HEK293 (cell line): ENCODE data around the gene HOXC5.

Experiments used
- CTCF ChIA-PET: fragments of 350-600 bp; formaldehyde crosslinking; extraction: SDS; loops from one replicate; lab custom pipeline; 2021; ENCODE audit warnings: antibody characterized with exemption; lab: Yijun Ruan, JAX
- POLR2A ChIA-PET: fragments of 300-600 bp; formaldehyde crosslinking; extraction: SDS; loops from one replicate; lab custom pipeline; 2020; ENCODE audit warnings: antibody characterized with exemption, inconsistent platforms; lab: Yijun Ruan, JAX
- H3K27ac ChIP-seq: fragments of 200-500 bp; sonication (Bioruptor generic); 2 replicates; pipeline ENCODE4 v1.5.1; 2014; ENCODE audit warnings: low read depth, low read length, control low read depth, inconsistent platforms; ENCODE audit errors: extremely low read depth
- H3K36me3 ChIP-seq, 2 experiments: fragments of 200-500 bp in 1 of 2; sonication (Bioruptor generic) in 1 of 2; 1 replicate in 1 of 2; 2 replicates in 1 of 2; pipeline ENCODE4 v1.5.1; 2014 to 2017; ENCODE audit warnings: inconsistent platforms in 2 of 2, low read length in 2 of 2; ENCODE audit not compliant: control insufficient read depth in 2 of 2, insufficient read depth in 1 of 2
- H3K4me1 ChIP-seq: fragments of 200-500 bp; sonication (Bioruptor generic); 2 replicates; pipeline ENCODE4 v1.5.1; 2014; ENCODE audit warnings: mild to moderate bottlenecking, low read length, inconsistent platforms; ENCODE audit not compliant: control insufficient read depth, insufficient read depth
- H3K4me3 ChIP-seq: 2 replicates; pipeline ENCODE4 v1.5.1; 2011; ENCODE audit warnings: low read depth, mild to moderate bottlenecking, control low read depth, low read length, moderate library complexity
- H3K9me3 ChIP-seq: fragments of 200-500 bp; sonication (Bioruptor generic); 2 replicates; pipeline ENCODE4 v1.5.1; 2014; ENCODE audit warnings: low read depth, low read length, inconsistent platforms; ENCODE audit not compliant: control insufficient read depth, insufficient read depth
- GLIS2 ChIP-seq: fragments of 450-650 bp; formaldehyde crosslinking; IDR thresholded peaks from 2 replicates; pipeline ENCODE4 v1.5.1; 2016; ENCODE audit warnings: missing biosample characterization, missing genetic modification characterization
- PRDM4 ChIP-seq: fragments of 450-650 bp; formaldehyde crosslinking; IDR thresholded peaks from 2 replicates; pipeline ENCODE4 v1.5.1; 2017; ENCODE audit warnings: missing biosample characterization, missing genetic modification characterization
- ZNF140 ChIP-seq: fragments of 450-650 bp; formaldehyde crosslinking; IDR thresholded peaks from 2 replicates; pipeline ENCODE4 v1.5.1; 2016; ENCODE audit warnings: missing biosample characterization, missing genetic modification characterization
- ZNF157 ChIP-seq: fragments of 450-650 bp; formaldehyde crosslinking; IDR thresholded peaks from 2 replicates; pipeline ENCODE4 v1.5.1; 2016; ENCODE audit warnings: missing biosample characterization, missing genetic modification characterization
- ZNF16 ChIP-seq: fragments of 450-650 bp; formaldehyde crosslinking; IDR thresholded peaks from 2 replicates; pipeline ENCODE4 v1.5.1; 2016; ENCODE audit warnings: low read depth, missing biosample characterization, missing genetic modification characterization
- ZNF280C ChIP-seq: fragments of 450-650 bp; formaldehyde crosslinking; IDR thresholded peaks from 2 replicates; pipeline ENCODE4 v1.5.1; 2016; ENCODE audit warnings: missing biosample characterization, missing genetic modification characterization
- ZNF350 ChIP-seq: fragments of 450-650 bp; formaldehyde crosslinking; IDR thresholded peaks from 2 replicates; pipeline ENCODE4 v1.5.0; 2017; ENCODE audit warnings: missing biosample characterization, mild to moderate bottlenecking, missing genetic modification characterization
- ZNF518A ChIP-seq: fragments of 450-650 bp; formaldehyde crosslinking; conservative IDR thresholded peaks from 2 replicates; pipeline ENCODE4 v1.5.1; 2016; ENCODE audit warnings: low read depth, missing biosample characterization, missing genetic modification characterization
- ZNF600 ChIP-seq: fragments of 450-650 bp; formaldehyde crosslinking; IDR thresholded peaks from 2 replicates; pipeline ENCODE4 v1.5.1; 2016; ENCODE audit warnings: missing biosample characterization, missing genetic modification characterization
- ZNF692 ChIP-seq: fragments of 450-650 bp; formaldehyde crosslinking; IDR thresholded peaks from 2 replicates; pipeline ENCODE4 v1.5.1; 2016; ENCODE audit warnings: missing biosample characterization, missing genetic modification characterization
- ZNF791 ChIP-seq: fragments of 450-650 bp; formaldehyde crosslinking; IDR thresholded peaks from 2 replicates; pipeline ENCODE4 v1.5.1; 2016; ENCODE audit warnings: missing biosample characterization, missing genetic modification characterization
- TF ChIP-seq, protein P1 (sequence below): fragments of 450-650 bp; formaldehyde crosslinking; IDR thresholded peaks from 2 replicates; pipeline ENCODE4 v1.5.1; 2016; ENCODE audit warnings: missing biosample characterization, missing genetic modification characterization

HOXC5 gene

GRCh38 chr12:54006559-54007220, 26.2 kb upstream of the HOXC5 start:
- CTCF ChIA-PET, result interaction anchor here (0.8 to 7.9 kb wide), 19 partner anchors 10 to 373 kb away, joined by 3 to 111 read pairs (median 9); partner anchors contain the start of genes HOXC10, HOXC5, HOXC6 and SMUG1
- H3K4me3 ChIP-seq, result no peak overlapping the region
- H3K4me1 ChIP-seq, result peaks cover 37% of the 10 kb centered on the region

GRCh38 chr12:54007538-54008259, 25.2 kb upstream of the HOXC5 start:
- H3K36me3 ChIP-seq, result peaks cover 4 to 11% of the 10 kb centered on the region in 2 experiments; a peak in 1 of 3 replicates
- POLR2A ChIA-PET, result interaction anchor here (0.6 to 2.6 kb wide), 6 partner anchors 7 to 184 kb away, joined by 3 to 39 read pairs (median 10); partner anchors contain the start of gene HOXC9
- no peaks in the 10 kb centered on the region for H3K9me3 ChIP-seq
- H3K4me1 ChIP-seq, result peaks cover 35% of the 10 kb centered on the region
- H3K4me3 ChIP-seq, result no peak overlapping the region
- H3K27ac ChIP-seq, result peak overlapping the region; percentile 57; the same call in 1 of the 2 replicates
- CTCF ChIA-PET, result interaction anchor here (0.5 to 7.9 kb wide), 22 partner anchors 9 to 261 kb away, joined by 3 to 111 read pairs (median 8); partner anchors contain the start of genes HOXC10, HOXC5, HOXC6 and SMUG1
- TF ChIP-seq ZNF692 (tag by site-specific recombination), result peak; percentile 38; the same call in 1 of the 2 replicates
- TF ChIP-seq, protein P1, sequence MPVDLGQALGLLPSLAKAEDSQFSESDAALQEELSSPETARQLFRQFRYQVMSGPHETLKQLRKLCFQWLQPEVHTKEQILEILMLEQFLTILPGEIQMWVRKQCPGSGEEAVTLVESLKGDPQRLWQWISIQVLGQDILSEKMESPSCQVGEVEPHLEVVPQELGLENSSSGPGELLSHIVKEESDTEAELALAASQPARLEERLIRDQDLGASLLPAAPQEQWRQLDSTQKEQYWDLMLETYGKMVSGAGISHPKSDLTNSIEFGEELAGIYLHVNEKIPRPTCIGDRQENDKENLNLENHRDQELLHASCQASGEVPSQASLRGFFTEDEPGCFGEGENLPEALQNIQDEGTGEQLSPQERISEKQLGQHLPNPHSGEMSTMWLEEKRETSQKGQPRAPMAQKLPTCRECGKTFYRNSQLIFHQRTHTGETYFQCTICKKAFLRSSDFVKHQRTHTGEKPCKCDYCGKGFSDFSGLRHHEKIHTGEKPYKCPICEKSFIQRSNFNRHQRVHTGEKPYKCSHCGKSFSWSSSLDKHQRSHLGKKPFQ (tag by site-specific recombination), result 0 out of 2 replicates have a peak, but pooled peaks have one; percentile 65
- no peak for TF ChIP-seq ZNF280C (tag by site-specific recombination)
- TF ChIP-seq ZNF140 (tag by site-specific recombination), result no peak
- TF ChIP-seq ZNF600 (tag by site-specific recombination), result peak; percentile 16; the same call in 1 of the 2 replicates

More at GRCh38 chr12:54006559-54007220, 26.2 kb upstream of the HOXC5 start:
- peak overlapping the region; percentile 45; the same call in 1 of the 2 replicates for H3K27ac ChIP-seq
- H3K9me3 ChIP-seq, result no peaks in the 10 kb centered on the region
- POLR2A ChIA-PET, result no interaction called here
- TF ChIP-seq ZNF157 (no peak), ZNF350 (tag by site-specific recombination) (no peak), GLIS2 (tag by site-specific recombination) (no peak), PRDM4 (tag by site-specific recombination) (peak; percentile 42), ZNF518A (no peak), ZNF791 (tag by site-specific recombination) (no peak), ZNF16 (tag by site-specific recombination) (no peak)
- H3K36me3 ChIP-seq, result peaks cover 8 to 15% of the 10 kb centered on the region in 2 experiments; a peak in 2 of 3 replicates
